Transverse colon (tissue), 4 donors: ENCODE measurements around the gene LTBP4. TPM values are rescaled to one million over a fixed set of nuclear protein-coding genes. Genes with fewer than 3 reads are reported as not detected.
A peak's percentile ranks its signal among the peaks of the same experiment; 100 is the strongest.

Experiments used
- DNase-seq: peaks from one replicate; pipeline ENCODE4 v3.0.0-alpha.2; 2019
- H3K27ac ChIP-seq, 4 donors: fragments of 200-600 bp; sonication (generic); 2 replicates each; pipeline ENCODE4 v1.5.1; 2016 to 2018; ENCODE audit warnings: inconsistent platforms in 4 of 4
- H3K27me3 ChIP-seq: fragments of 200-600 bp; sonication (generic); 2 replicates; pipeline ENCODE4 v1.5.1; 2017; ENCODE audit warnings: inconsistent platforms
- H3K36me3 ChIP-seq, 4 donors: fragments of 200-600 bp; sonication (generic); 2 replicates each; pipeline ENCODE4 v1.5.1; 2017 to 2019; ENCODE audit warnings: inconsistent platforms in 4 of 4
- H3K4me1 ChIP-seq, 4 donors: fragments of 200-600 bp; sonication (generic); 2 replicates each; pipeline ENCODE4 v1.5.1; 2017 to 2020; ENCODE audit warnings: inconsistent platforms in 4 of 4
- H3K4me3 ChIP-seq, 4 donors: fragments of 200-600 bp; sonication (generic); 1 replicate in 1 of 4; 2 replicates in 3 of 4; pipeline versions ENCODE4 v1.5.1 to v1.6.1; 2017 to 2019; ENCODE audit warnings: inconsistent platforms in 4 of 4
- H3K9me3 ChIP-seq, 2 donors: fragments of 200-600 bp; sonication (generic); 2 replicates each; pipeline ENCODE4 v1.5.1; 2017 to 2019; ENCODE audit warnings: inconsistent platforms in 2 of 2
- CTCF ChIP-seq, 5 experiments: fragments of 200-600 bp in 3 of 5; fragments of 450-650 bp in 2 of 5; sonication (generic) in 3 of 5; IDR thresholded peaks; 1 replicate in 2 of 5; 2 replicates in 3 of 5; pipeline ENCODE4 v1.5.1; 2016 to 2017; ENCODE audit warnings: antibody characterized with exemption in 5 of 5, inconsistent platforms in 3 of 5, mild to moderate bottlenecking in 2 of 5, moderate library complexity in 1 of 5
- EP300 ChIP-seq: sonication (generic); formaldehyde crosslinking; IDR thresholded peaks from one replicate; pipeline ENCODE4 v1.6.1; 2017; ENCODE audit warnings: antibody characterized with exemption, low read depth
- POLR2A ChIP-seq: fragments of 450-650 bp; IDR thresholded peaks from one replicate; pipeline ENCODE4 v1.6.1; 2016; ENCODE audit warnings: antibody characterized with exemption, mild to moderate bottlenecking, moderate library complexity
- POLR2AphosphoS5 ChIP-seq, 3 donors: sonication (generic); formaldehyde crosslinking; IDR thresholded peaks; one replicate each; pipeline ENCODE4 v1.6.1; 2016; ENCODE audit warnings: antibody characterized with exemption in 3 of 3
- WGBS, 2 donors: methylation state at CpG; one replicate each; pipeline ENCODE4 v1.1.5; 2018; ENCODE audit warnings: low coverage in 1 of 2; 5-methylcytosine and 5-hydroxymethylcytosine counted together
- in situ Hi-C, 4 donors: fragments of 200-750 bp; cut with MboI; loops; one replicate each; pipeline versions ENCODE4 v1.15.0 to v1.15.1; 2017; ENCODE audit warnings: low sequenced_read_pairs in 3 of 4, low pct_ligation_motif_present in 1 of 4, low pct_unique_long_range_greater_than_20kb in 1 of 4
- intact Hi-C: fragments of 100-400 bp; cut with DNase I; formaldehyde crosslinking; loops from one replicate; pipeline ENCODE4 v1.15.1; 2023; ENCODE audit warnings: low total_unique reads
- total RNA-seq, 4 donors: library from RNA; depleted of rRNA; stranded (reverse); fragments of >200 nt; gene quantifications; one replicate each; pipeline ENCODE4 v1.1.0, GENCODE V29; 2016

The LTBP4 gene
- total RNA-seq: 100 to 1,000 TPM; 122 to 477 (median 253) TPM

- in situ Hi-C loops (no loop called here), intact Hi-C loops (no loop called here)
- Histone ChIP-seq H3K4me3 (peak within 1 kb of the TSS; percentile 35 to 62 (median 44)), H3K36me3 (no peaks in the 10 kb centered on the region), H3K9me3 (no peaks in the 10 kb centered on the region), H3K27me3 (peaks cover 50% of the 10 kb centered on the region), H3K27ac (peak within 1 kb of the TSS; percentile 90 to 96 (median 91)), H3K4me1 (peaks cover 41 to 93% (median 80%) of the 10 kb centered on the region in 4 donors)
- peak; percentile 70 for DNase-seq
- no peak for TF ChIP-seq CTCF (IDR thresholded peaks at IDR 0.05)
- no peak for TF ChIP-seq POLR2A
- TF ChIP-seq POLR2AphosphoS5 (IDR thresholded peaks at IDR 0.05): no peak
- no peak for TF ChIP-seq EP300
- WGBS, 2 donors: 0 to 1% methylated on average over 1 to 37 of the region's 82 CpGs
Measured at GRCh38 chr19:40601134-40601974, at the start of gene LTBP4. Gene LTBP4 (plus strand): TSS chr19:40601369. CDS start chr19:40601388, 19 bp downstream.

GRCh38 chr19:40552848-40553247, 48.3 kb upstream of the LTBP4 start:
- Histone ChIP-seq H3K4me3 (no peak overlapping the region), H3K36me3 (no peaks in the 10 kb centered on the region), H3K27ac (no peak overlapping the region), H3K9me3 (no peaks in the 10 kb centered on the region), H3K27me3 (peaks cover 70% of the 10 kb centered on the region), H3K4me1 (peaks cover 0 to 5% (median 5%) of the 10 kb centered on the region in 4 donors)
- DNase-seq: no peak
- in situ Hi-C loops (no loop called here), intact Hi-C loops (no loop called here)
- no peak for TF ChIP-seq POLR2AphosphoS5 (IDR thresholded peaks at IDR 0.05)
- no peak for TF ChIP-seq POLR2A
- TF ChIP-seq CTCF (IDR thresholded peaks at IDR 0.05): no peak
- no peak for TF ChIP-seq EP300
- WGBS, 2 donors: 84% methylated on average over 3 of the region's 3 CpGs; no CpG with 5 or more reads in 1 of the 2 donors

GRCh38 chr19:40553885-40554857, 47.0 kb upstream of the LTBP4 start:
- intact Hi-C loops: no loop called here
- Histone ChIP-seq H3K9me3 (no peaks in the 10 kb centered on the region), H3K4me1 (peaks cover 0 to 3% (median 1%) of the 10 kb centered on the region in 4 donors), H3K27ac (no peak overlapping the region), H3K27me3 (peaks cover 57% of the 10 kb centered on the region), H3K36me3 (no peaks in the 10 kb centered on the region), H3K4me3 (no peak overlapping the region)
- in situ Hi-C loops: no loop called here
- DNase-seq: no peak
- 30% methylated on average over 36 of the region's 69 CpGs; no CpG with 5 or more reads in 1 of the 2 donors for WGBS, 2 donors
- TF ChIP-seq CTCF (IDR thresholded peaks at IDR 0.05): no peak
- no peak for TF ChIP-seq EP300
- no peak for TF ChIP-seq POLR2AphosphoS5 (IDR thresholded peaks at IDR 0.05)
- TF ChIP-seq POLR2A: no peak
